GM18507 (cell line): ENCODE results near the gene BTF3L4.
"Not testable (repeated sequence)": the region's sequence is repeated elsewhere in the genome, so short reads cannot be mapped to it uniquely, and the experiment has no call there.

Source experiments
- DNase-seq: peaks from one replicate; pipeline ENCODE4 v3.0.0; 2011; ENCODE audit warnings: low read depth; ENCODE audit not compliant: insufficient read length; ENCODE audit errors: extremely low spot score
- FAIRE-seq: peaks from 2 replicates; lab custom pipeline; 2011; peaks lifted over from hg19 to GRCh38; lab: Jason Lieb, UNC

BTF3L4 gene

DNA sequence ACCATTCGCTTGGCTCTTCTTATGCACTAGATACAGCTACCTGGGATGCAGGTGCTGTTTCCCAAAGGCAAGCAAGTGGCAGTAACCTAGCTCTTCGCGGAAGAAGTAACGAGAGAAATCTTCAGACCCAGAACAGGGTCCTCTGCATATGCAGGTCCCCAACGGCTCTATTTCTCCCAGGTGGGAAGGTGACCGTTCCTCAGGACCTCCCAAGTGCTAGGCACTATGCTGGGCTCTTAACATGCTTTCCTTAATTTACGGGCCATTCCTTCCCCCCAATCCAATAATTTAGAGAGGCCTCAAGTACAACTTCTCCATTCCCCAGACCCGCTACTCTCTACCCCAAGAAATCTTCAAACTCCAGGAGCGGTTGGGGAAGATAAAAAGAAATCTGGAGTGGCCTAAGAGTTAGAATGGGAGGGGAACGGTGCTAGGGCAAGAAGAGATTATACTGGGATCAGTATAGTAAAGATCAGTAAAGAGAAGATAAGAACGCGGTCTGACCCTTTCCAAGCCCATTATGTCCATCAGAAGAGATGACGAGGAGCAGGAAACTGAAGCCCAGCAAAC, 1.5 kb upstream of the BTF3L4 start:
- no peak for FAIRE-seq
- DNase-seq, result no peak

DNA sequence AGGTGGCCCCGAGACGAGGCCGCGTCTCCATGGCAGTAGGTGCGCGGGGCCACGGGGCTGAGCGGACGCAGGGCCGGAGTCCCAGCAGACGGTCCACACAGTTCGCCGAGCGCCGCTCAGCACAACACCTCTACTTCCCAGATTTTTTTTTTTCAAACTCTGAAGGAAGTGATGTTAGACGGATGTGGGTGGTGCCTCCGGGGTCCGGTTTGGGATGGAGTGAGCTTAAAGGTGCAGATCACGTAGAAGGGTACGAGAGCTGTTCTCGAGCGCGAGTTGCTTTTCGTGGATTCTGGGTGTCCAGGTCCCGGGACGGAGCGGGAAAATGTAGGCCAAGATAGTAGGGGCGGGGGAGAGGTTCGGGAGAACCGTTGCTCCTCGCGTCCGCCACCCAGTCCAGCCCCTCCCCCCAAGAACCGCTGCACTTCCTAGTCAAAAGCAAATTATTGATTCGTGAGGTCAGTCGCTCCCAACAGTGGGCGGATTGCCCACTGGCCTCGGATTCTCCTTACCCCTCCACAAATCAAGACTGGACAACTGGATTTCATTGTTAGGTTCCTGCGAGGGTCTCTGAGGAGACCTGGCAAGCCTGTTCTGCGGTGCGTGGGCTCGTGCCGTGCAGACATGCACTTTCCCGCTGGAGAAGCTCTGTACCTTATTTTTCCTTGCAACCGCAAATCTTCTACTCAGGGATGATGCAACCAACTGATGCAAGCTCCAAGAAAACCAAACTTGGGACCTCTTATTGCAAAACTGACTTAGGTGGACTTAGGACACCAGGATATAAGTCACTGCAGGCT, 829 bp upstream of the BTF3L4 start, which contains the start of gene TXNDC12:
TXNDC12 (minus strand) TSS at position 126 of the 800 bp plus-strand sequence; CDS start at position 31, 95 bp downstream.
- DNase-seq (peak; percentile 53), FAIRE-seq (peak; percentile 89)

DNA sequence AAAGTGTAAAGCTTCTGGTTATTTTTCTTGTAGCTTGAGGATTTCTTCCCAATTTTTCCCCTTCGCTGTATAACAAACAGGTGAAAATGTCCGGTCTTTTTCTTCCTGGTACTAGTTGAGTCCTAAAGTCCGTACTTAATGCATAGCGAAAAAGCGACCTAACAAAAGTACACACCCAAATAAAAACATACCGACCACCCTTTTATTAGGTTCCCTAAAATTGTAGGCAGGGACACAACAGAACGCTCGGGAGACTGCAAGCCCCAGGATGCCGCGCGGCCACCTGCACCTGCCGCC, 281 bp upstream of the BTF3L4 start:
- FAIRE-seq, result no peak

GRCh38 chr1:52056937-52057231, 789 bp downstream of the BTF3L4 start:
- FAIRE-seq (peak; percentile 87), DNase-seq (peak; percentile 30)

More for the DNA sequence above, 281 bp upstream of the BTF3L4 start:
- DNase-seq, result no peak

- DNase-seq (no peak), FAIRE-seq (no peak)
These were observed 1.2 kb downstream of the BTF3L4 start for GRCh38 chr1:52057255-52057654.

GRCh38 chr1:52057876-52058415, 1.9 kb downstream of the BTF3L4 start:
- FAIRE-seq, result no peak
- DNase-seq, result no peak

GRCh38 chr1:52059321-52059720, 3.2 kb downstream of the BTF3L4 start:
- DNase-seq, result no peak
- no peak for FAIRE-seq

DNA sequence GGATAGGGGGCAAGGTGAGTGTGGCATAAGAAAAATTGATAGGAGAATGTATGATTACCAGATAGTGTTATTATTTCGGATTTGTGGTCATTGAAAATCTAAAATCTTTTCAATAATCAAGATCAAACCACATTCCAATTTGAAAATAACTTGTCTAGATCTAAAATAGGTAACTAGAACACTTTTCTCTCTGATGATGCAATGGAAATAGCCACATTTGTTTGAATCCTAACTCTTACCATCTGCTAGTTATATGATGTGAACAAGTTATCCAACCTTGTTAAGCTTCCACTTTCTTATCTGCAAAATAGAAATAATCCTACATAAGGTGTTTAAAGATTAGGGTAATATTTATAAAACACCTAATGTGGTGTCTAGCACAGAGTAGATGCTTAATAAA, 3.8 kb downstream of the BTF3L4 start:
- no peak for FAIRE-seq
- no peak for DNase-seq

DNA sequence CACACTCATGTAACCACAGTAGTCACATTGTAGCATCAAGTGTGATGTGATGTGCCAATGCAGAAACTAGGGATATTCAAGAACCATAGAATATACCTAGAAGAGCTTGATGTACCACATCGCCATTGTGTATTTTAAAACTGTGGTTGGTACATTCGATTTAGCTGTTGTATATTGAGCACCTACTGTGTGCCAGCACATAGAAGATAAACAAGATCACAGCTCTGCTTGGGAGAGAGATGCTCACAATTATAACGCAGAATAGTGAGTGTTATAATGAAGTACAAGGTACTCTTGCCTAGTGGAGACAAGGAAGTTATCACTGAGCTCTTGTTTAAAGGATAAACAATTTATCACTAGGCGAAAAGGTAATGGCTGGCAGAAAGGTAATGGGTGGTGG, 4.7 kb downstream of the BTF3L4 start:
- FAIRE-seq (no peak), DNase-seq (no peak)

DNA sequence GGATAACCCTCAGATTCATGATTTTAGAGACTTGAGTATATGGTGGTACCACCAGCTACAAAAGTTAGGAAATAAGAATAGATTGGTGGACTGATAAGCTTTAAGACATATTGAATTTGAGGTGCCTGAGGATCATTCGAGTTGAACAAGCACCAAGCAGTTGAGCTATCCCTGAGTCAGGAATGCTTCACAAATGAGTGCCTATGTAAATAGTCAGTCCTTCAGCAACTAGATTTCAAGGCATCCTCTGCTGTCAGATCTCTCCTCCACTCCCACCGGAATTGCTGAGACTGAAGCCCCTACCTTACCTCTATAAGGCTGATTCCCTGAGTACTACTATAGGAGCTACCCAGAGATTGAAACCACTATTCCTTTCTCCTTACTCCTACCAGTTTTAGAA, 7.1 kb downstream of the BTF3L4 start:
- FAIRE-seq, result no peak
- no peak for DNase-seq

GRCh38 chr1:52070704-52071103, 14.6 kb downstream of the BTF3L4 start:
- DNase-seq, result no peak
- no peak for FAIRE-seq

DNA sequence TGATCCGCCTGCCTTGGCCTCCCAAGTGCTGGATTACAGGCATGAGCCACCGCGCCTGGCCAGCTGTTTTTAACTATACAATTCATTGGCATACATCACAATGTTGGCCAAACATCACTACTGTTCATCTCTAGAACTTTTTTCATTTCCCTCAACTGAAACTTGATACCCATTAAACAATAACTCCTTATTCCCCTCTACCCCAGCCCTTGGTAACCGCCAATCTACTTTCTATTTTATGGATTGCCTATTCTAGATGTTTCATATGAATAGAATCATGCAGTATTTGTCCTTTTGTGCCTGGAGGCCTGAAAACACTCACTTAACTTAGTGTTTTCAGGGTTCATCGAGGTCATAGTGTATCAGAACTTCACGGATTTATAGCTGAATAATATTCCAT, 16.2 kb downstream of the BTF3L4 start:
- no peak for FAIRE-seq

GRCh38 chr1:52077277-52077676, 21.2 kb downstream of the BTF3L4 start:
- not testable (repeated sequence) for DNase-seq, FAIRE-seq

More for the DNA sequence above, 16.2 kb downstream of the BTF3L4 start:
- DNase-seq, result no peak

DNA sequence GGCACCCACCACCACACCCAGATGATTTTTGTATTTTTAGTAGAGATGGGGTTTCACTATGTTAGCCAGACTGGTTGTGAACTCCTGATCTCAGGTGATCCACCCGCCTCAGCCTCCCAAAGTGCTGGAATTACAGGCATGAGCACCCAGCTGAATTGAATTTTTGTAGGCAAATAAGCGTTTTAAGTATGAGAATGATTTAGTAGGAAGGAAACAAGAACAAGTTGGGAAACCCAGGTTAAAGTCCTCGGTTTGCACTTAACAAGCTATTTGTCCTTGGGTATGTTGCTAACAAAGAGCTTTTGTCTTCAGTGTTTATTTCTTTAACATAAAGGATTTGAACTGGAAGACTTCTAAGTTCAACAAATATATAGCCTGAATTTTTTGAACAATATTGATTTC, 23.9 kb downstream of the BTF3L4 start:
- no peak for DNase-seq
- FAIRE-seq, result no peak

GRCh38 chr1:52087892-52088291, 31.8 kb downstream of the BTF3L4 start:
- DNase-seq, FAIRE-seq: not testable (repeated sequence)

DNA sequence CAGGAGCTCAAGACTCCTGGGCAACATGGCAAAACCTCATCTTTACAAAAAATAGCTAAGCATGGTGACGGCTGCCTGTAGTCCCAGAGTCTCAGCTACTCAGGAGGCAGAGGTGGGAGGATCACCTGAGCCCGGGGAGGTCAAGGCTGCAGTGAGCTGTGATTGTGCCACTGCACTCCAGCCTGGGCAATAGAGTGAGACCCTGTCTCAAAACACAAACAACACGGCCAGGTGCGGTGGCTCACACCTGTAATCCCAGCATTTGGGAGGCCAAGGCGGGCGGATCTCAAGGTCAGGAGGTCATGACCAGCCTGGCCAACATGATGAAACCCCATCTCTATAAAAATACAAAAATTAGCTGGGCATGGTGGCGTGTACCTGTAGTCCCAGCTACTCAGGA, 38.2 kb downstream of the BTF3L4 start:
- not testable (repeated sequence) for DNase-seq, FAIRE-seq

- FAIRE-seq, result peak; percentile 49
- no peak for DNase-seq
These were observed 40.1 kb downstream of the BTF3L4 start for GRCh38 chr1:52096216-52096615.

DNA sequence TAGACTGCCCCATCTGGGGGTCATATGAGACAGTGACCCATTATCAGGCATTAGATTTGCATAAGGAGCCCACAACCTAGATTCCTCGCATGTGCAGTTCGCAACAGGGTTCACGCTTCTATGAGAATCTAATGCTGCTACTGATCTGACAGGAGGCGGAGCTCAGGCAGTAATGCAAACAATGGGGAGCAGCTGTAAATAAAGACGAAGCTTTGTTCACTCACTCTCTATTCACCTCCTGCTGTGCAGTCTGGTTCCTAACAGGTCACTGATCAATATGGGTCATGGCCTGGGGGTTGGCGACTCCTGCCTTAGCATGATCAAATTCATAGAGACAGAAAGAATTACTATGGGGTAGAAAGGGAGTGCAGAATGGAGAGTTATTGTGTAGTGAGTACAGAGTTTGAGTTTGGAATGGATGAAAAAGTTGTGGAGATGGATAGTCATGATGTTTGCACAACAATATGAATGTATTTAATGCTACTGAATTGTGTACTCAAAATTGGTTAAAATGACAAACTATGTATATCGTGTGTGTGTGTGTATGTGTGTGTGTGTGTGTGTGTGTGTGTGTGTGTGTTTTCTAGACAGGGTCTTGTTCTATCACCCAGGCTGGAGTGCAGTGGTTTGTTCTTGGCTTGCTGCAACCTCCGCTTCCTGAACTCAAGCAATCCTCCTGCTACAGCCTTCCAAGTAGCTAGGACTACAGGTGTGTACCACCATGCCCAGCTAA, 42.2 kb downstream of the BTF3L4 start:
- no peak for FAIRE-seq
- DNase-seq, result no peak

- FAIRE-seq (peak; percentile 82), DNase-seq (no peak)
These were observed 46.4 kb downstream of the BTF3L4 start for GRCh38 chr1:52102336-52103013.

DNA sequence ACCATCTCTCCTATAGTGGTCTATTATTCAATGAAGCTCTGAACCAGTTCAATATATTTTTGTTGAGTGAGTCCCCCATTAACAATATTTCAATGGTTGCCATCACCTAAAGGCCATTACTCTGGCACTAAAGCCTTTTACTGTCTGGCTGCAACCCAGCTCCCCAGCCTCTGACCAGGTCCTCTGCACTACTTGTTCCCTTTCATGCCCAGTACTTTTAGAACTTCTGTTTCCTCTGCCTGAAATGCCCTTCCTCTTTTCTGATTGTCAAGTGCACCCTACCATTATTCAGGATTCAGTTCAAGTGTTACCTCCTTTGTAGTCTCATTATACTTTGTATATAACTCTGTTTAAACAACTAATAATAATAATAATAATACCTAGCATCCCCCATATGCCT, 55.4 kb downstream of the BTF3L4 start:
- FAIRE-seq (no peak), DNase-seq (no peak)
